COR-L47 (cell line): ENCODE measurements around the gene OXNAD1.
"Not testable (repeated sequence)": the region's sequence is repeated elsewhere in the genome, so short reads cannot be mapped to it uniquely, and the experiment has no call there.

ENCODE experiments used
- DNase-seq: peaks from one replicate; lab custom pipeline; 2025; lab: John Stamatoyannopoulos, UW

Gene OXNAD1

DNA sequence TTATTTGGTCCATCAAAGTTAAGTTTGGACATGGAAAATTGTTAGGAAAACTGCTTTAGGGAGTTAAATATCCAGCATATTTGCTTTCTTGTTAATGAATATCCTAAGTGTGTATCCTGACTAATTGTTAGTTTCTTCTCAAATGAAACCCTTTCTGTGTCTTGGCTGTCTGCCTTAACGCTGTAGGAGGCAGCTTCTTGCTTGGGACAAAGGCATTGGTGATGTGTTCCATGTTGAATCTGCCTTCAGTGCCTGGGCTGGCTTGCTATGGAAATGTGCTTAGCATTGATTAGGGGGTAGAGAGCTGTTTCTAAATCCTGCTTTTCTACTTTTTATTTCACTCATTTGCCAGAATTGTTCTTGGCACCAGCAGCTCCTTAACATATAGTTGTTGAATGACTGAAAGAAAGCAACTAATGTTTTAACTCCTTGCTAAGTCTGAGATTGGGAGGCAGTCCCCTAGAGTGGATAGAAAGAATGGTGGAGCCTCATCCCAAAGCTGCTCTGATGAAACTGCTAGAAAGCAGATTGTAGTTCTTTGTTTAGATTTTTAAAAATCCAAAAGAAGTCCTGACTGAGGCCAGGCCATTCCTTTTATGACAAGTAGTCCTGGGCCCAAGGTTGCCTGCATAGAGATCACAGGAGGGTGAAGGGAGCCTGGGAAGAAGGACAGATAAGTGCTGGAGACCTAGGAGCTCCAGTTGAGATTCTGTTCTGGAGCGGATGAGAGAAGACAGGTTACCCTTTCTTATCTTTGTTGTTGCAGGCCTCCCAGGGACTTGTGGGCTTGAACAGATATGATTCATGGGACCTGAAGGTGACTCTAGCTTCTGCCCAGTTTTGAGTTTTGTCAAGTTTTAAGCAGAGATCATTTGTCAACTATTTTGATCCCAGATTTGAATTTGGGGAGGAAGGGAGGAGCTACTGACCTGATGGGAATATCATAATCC lies 39.3 kb downstream of the OXNAD1 start:
- no peak for DNase-seq

DNA sequence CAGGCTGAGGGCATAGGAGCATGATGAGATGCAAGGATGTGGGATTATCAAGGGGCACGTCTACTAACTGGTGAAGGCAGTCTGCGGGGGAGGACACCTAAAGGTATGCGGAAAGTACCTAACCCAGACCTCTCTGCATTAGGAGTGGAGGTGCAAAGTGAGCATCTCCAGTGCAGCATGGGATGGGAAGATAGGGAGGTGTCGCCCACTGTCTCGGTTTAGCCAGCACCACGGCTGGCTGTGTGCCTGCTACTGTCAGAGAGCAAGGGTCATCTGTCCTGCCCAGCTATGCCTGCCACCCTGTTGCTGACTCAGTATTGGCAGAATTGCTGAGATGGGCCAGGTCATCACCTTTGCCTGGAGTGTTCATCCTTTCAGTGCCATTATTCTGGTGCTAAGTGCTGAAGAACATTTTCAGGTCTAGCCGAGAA lies 40.1 kb downstream of the OXNAD1 start:
- no peak for DNase-seq

DNA sequence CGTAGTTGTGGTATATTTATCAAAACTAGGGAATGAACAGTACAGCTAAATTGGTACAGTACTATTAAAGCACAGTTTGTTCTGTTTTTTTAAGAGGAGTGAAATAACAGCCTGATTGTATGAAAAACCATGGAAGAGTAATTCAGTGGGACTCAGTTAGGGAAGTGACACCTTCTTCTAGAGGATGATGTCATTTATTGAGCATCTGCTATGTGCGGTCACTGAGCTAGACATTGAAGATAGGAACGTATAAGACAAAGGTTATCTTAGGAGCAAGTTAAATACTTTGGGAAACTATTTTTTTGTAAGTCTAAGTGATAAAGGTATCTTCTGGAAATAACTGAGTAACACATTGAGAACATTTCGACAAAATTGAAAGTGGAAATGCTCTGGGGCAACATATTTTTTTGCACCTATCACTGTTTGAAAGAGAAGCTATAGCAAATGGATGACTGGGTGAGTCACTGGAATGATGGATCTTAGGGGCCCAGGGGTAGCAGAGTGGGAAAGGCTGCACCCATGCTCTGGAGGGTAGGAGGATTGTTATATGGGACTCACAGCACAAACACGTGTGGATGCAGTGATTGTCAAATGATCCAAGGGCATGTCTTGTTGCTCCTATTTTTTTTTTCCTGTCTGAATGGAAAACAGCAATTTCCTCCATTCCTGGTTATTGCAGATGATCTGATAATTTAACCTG lies 43.0 kb downstream of the OXNAD1 start:
- no peak for DNase-seq

DNA sequence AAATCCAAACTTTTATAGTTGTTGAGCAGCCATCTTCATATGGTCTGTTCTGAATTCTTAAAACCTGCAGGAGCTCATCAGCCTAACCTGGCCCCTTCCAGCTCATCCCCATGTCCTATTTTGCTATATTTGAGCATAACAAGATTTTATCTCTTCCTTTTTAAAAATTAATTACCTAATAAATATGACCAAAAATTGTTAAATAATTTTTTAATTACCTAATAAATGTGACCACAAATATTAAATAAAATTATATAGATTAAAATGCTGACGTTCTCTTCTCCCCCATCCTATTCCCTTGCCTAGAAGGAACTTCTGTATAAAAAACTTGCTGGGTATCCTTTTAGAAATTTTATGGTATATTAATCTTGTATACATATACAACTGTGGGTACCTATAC lies 43.7 kb downstream of the OXNAD1 start:
- DNase-seq = no peak

DNA sequence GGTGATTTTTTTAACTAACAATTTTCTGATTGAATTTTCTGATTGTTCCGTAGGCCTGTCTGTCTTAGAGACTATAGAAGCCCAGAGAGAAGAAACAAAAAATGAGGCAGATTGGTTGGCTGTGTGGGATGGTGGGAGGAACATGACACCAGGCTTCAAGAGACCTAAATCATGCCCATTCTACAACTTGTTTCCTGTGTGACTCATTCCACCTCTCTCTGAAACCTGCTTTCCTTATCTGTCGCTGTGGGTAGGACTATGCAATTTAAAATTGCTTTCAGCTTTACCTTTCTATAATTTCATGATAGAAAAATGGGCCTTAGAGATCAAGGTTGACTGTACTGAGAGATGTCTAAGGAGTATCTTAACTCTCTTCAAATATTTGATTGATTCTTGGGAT lies 44.5 kb downstream of the OXNAD1 start:
- DNase-seq = no peak

DNA sequence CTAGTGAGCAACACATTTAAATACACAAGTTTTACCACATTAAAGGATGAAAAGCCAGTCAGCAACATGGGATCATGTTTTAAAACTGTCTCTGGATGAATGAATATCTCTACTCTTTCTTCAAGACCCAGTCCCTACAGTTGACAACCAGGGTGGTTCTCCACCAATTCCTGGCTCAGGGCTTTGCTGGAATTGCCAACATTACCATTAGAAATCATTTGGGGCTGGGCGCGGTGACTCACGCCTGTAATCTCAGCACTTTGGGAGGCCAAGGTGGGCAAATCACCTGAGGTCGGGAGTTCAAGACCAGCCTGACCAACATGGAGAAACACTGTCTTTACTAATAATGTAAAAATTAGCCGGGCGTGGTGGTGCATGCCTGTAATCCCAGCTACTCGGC lies 45.5 kb downstream of the OXNAD1 start:
- DNase-seq = not testable (repeated sequence)

DNA sequence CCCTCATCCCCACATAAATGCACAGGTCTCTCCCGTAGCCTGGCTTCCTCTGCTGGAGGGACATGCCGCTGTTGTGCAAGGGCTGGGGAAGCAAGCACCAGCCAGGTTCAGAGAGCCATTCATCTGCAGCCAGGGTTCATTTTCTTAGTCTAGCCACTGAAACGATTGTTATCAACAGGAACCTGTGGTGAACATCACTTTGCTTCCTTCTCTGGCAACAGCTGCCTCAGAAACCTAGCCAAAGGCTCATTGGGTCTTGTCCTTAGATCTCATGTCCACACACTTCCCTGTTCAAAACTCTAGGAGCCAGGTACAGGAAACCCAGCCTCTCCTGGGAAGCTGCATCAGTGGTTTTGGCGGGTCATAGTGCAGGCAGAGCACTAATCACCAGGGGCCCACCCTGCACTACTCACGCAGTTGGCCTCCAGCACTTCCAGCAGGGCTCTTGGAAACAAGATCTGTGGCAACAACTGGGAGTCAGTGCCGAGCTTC lies 47.0 kb downstream of the OXNAD1 start:
- DNase-seq = no peak

DNA sequence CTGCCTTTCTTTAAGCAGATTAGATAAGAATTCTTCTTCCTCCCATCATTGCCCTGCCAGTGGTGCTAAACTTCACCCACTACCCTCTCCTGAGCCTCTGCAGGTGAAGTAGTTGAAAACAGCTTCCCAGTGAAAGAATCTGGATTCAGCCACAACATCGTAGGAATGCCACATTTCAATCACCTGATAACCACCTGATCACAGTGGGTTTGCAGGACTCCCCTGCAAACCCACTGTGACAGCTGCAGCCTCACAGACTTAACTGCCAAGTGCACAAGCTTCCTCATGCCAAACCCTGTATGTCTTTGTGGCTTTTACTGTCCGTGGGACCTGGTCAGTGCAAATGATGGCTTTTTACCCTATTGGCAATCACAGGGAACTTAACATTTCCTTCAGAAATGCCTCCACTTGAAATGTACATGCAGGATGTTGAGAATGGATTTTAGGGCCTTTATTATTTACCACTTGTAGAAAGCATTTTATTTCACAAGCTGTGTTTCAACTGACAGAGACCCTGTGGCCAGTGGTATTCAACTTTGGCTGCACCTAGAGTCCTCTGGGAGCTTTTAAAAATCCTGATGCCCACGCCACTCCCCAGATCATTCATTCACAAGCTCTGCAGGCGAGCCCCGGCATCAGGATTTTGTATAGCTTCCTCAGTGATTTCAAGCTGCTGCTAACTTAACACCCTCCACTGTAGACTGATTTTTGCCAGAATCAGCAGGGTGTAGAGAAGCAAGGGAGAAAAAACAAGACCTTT lies 49.1 kb downstream of the OXNAD1 start:
- DNase-seq = no peak

DNA sequence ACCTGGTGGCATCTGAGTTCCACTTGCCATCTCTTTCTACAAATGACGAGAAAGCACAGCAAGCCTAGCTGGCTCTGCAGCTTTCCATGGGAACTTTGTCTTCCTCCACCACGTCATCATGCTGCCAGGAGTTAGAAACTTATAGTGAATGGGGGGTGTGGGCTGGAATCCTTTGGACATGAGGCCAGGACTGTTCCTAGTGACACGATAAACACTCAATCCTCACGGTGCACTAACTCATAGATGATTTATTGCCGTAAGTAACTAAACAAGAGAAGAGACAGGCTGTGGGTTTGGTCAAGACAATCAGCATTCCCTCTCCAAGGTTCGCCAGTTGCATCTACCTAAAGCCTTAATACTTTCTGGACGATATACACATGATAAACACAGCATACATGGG lies 50.6 kb downstream of the OXNAD1 start:
- no peak for DNase-seq

DNA sequence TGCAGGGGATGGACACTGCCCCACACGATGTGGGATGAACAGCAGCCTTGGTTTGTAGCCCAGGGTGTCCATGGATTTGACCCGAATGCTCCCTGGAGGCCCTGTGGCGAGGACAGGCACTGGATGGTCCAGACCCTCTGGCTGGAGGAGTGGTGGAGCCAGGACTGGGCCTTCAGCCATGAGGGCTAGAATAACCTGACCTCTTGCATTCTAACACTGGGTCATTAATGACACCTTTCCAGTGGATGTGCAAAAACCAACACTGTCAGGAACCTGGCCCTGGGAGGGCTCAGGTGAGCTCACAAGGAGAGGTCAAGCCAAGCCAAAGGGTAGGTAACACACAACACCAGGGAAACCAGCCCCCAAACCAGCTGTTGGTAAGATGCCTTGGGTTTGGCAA lies 51.4 kb downstream of the OXNAD1 start:
- DNase-seq = no peak

DNA sequence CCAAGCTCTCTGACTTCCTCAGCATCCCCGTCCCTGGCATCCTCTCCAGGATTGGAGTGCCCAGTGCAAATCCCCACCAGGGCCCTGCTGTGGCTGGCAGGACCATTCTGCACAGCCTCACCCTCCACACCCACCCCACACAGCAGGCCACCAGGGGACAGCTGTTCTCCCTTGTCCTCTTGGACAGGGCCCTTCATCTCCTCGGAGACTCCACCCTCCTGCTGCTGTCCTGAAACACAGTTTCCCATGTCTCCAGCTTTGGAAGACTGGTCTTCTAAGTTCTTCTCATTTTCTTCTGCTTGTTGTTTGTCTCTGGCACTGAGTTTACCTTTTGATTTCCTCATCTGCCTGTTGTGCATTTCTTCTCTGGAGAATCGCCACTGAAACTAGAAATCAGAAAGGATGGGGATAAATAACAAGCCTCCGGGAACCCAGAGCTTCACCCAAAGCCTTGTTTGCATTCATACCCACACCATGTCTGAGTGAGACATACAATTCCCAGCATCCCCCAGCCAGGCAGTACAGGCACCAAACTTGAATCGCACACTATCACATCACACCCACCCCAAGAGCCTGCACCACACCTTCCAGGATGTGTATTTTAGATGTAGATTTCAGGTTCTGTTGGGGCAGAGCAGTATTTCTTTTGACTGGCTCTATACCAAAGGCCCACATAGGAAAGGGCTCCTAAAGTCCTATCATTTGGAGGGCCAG lies 52.0 kb downstream of the OXNAD1 start:
- DNase-seq = no peak

DNA sequence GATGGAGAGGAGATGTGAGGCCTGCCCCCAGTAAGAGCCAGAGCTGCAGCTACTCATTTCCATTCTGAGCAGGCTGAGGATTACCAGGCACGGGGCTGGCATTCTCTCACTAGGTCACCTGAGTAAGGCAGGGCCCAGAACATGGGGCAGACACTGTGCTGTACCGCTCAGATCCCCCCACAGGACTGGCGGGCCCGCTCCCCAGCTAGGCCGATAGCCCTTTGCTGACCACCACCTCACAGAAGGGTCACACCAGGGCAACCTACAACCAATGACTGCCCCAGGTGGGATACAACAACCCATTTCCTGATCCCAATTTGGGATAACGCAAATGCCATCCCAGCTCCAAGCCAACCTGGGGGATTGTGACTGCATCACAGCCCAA lies 52.5 kb downstream of the OXNAD1 start:
- no peak for DNase-seq

DNA sequence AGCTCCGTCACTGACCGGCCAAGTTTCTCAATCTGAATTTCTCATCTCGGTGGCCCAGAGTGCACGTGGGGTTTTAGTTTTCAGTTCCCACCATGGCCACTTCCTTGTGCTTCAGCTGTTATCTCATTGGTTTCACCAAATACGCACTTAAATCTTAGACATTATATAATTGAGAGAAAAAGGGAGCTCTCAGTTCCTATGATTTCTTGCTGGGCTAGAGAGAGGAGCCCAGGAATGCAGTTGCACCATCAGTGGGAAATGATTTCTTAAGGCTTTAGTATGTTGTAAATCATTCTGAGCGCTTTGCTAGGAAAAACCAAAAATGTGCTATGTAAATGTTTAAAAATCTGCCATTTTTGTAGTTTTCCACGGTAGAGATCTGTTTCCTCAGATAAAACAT lies 53.2 kb downstream of the OXNAD1 start:
- no peak for DNase-seq

DNA sequence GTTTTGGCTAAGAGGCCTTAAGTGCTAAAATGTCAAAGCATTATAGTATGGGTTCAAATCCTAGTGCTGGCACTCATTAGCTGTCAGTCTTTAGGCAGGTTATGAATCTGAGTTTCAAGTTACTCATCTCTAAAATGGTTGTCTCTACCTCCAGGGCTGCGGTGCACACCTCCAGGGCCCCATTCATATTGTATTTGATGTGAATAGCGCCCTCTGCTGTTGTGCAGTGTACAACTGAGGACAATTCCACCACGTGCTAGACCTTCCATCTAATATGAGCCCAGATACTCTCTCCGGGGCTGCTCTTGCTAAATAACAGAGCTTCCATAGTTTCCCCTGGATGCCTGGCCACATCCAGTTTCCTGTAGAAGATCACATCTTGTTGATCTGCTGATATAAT lies 54.3 kb downstream of the OXNAD1 start:
- DNase-seq = peak; percentile 8

DNA sequence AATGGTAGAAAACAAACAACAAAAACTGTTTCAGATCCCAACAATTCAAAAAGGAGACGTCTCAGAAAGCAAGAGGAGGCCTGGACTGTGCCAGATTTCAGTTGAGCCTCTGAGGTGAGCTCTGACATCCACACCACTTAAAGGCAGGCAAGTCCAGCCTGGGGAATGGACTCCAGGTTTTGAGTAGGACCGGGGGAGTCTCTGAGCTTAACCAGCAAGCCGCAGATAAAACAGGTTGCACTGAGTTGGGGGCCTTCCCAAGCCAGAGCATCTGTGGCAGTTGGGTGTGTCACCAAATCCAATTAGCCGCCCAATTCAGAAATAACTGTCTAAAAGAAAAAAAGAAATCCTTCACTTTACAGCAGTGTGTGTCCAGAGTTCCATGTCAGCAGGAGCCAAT lies 54.7 kb downstream of the OXNAD1 start:
- no peak for DNase-seq

DNA sequence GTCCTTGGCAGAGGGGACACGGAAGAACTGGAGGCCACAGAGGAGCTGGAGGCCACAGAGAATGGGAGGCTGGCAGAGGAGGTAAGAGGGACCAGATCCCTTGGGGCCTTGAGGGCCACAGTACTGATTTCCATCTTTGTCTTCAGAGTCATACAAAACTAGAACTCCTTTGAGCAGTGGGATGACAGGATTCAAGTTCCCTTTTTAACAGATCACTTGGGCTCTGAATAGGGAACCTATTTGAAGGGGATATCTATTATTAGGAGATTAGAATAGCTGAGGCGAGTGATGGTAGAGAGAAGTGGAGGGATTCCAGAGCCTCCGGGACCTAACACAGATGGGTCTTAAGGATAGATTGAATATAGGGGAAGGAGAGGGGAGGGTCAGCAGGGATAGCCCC lies 55.7 kb downstream of the OXNAD1 start:
- DNase-seq = no peak

DNA sequence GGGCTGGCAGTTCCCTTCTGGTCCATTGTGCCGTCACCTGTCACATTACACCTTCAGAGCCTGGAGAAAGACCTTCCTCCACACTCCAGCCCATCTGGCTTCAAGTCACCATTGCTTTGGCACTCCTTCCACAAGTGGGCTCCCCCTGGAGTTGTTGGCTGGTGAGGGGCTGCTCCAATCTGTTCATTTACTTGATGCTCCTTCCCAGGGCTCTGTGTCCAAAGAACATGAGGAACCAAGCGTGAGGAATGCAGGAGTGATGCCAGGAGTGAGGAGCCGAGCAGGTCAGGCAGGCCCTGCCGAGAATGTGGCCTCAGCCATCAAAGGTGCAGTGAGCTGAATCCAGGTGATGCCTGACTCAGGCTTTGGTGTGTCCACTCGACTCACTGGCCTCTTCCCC lies 57.2 kb downstream of the OXNAD1 start:
- DNase-seq = no peak

DNA sequence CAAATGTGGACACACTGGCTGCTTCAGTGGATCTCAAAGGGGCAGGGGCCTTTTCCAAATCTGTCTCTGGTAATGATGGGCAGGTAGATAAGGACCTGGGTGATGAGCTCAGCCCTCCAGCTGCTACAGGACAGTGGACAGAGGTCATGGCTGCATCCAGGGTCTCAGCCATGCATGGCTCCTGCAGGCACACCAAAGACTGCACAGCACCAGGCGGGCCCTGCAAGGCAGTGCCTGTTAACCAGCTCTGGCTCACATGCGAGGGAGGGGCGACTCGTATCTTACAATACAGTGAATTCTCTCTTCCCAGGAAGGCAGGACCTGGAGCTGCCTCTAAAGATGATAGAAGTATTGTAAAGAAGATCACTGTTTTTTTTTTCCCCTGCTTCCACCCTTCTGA lies 58.7 kb downstream of the OXNAD1 start:
- no peak for DNase-seq

DNA sequence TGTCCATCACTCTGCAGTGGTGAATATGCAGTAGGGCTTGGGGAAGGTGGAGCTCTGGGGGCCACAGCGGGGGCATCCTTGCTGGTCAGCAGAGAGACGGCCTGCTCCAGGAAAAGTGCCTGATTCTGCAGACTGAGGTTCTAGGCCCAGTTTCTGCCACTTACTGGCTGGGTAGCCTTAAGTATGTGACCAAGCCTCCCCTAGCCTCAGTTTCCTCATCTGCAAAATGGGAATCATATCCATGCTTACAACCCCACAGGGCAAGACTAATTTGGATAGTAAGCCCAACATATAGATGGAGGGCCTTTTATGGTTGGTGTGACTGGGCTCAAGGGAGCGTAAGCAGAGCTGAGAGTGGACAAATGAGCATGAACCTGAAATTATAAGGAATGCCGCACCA lies 60.8 kb downstream of the OXNAD1 start:
- DNase-seq = no peak

DNA sequence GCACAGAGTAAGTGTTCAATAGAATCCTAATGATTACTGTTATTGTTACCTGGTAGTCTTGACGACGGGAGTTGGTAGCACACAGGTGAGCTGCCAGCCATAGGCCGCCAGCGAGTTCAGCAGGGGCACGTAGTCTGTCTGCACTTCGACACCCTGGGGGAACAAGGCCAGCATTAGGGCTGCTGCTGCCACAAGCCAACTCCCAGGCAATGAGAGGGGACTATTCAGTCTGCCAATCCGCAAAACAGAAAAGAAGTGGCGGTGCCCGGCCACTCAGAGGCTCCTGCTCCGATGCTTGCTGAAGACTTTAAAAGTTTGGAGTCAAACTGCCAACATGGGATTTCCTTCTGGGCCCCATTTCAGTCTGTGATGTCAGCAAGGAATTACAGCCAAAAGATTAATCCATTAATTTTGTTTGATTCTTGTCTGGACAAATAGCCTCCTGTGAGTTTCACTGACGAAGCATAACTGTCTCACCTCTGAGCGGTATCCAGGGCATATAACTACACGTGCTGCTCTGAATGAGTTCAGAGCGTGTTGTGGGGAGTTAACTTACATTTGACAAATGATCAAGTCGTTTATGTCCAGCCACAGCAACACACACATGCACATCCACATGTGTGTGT lies 61.8 kb downstream of the OXNAD1 start:
- no peak for DNase-seq

DNA sequence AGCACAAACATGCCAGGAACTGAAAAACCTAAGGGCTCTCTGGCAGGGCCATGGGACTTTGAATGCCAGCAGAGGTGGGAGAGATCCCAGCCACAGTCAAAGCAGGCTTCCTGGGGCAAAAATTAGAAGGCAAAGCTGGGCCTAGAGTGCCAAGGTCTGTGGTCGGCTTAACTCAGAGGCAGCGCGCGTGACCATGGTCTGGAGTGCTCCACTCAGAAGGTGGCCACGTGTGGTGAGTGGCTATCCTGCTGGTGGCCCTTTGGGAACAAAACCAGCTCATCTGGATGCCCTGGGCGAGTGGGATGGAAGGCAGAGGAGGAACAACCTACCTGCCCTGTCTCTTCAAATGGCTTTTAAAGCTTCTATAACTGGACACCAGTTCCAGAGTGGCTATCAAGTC lies 63.1 kb downstream of the OXNAD1 start:
- DNase-seq = no peak
